Neural progenitor cell (in vitro differentiated cells): ENCODE results near the gene EFCC1. TPM values are rescaled to one million over a fixed set of nuclear protein-coding genes. Genes with fewer than 3 reads are reported as not detected.

Experiments
- DNase-seq: peaks from one replicate; pipeline ENCODE4 v3.0.0-alpha.2; 2016; ENCODE audit warnings: low spot score
- H2AFZ ChIP-seq: fragments of 200-600 bp; sonication (generic); replicated peaks from 2 replicates; pipeline ENCODE4 v1.6.1; 2016; ENCODE audit warnings: antibody characterized with exemption
- H3F3A ChIP-seq: fragments of 200-600 bp; sonication (generic); 2 replicates; pipeline ENCODE4 v1.6.1; 2016; ENCODE audit warnings: antibody characterized with exemption, low read depth
- H3K27ac ChIP-seq: fragments of 200-600 bp; sonication (generic); 2 replicates; pipeline ENCODE4 v1.5.1; 2016; ENCODE audit warnings: mild to moderate bottlenecking
- H3K27me3 ChIP-seq: fragments of 200-600 bp; sonication (generic); 2 replicates; pipeline ENCODE4 v1.6.1; 2016; ENCODE audit warnings: mild to moderate bottlenecking, moderate library complexity
- H3K36me3 ChIP-seq: fragments of 200-600 bp; sonication (generic); 2 replicates; pipeline ENCODE4 v1.5.1; 2016
- H3K4me1 ChIP-seq: fragments of 200-600 bp; sonication (generic); 2 replicates; pipeline ENCODE4 v1.6.1; 2016; ENCODE audit warnings: mixed run types
- H3K4me2 ChIP-seq: fragments of 200-600 bp; sonication (generic); 2 replicates; pipeline ENCODE4 v1.6.1; 2016
- H3K4me3 ChIP-seq: fragments of 200-600 bp; sonication (generic); 2 replicates; pipeline ENCODE4 v1.5.1; 2016
- H3K79me2 ChIP-seq: fragments of 200-600 bp; sonication (generic); 2 replicates; pipeline ENCODE4 v1.6.1; 2016; ENCODE audit warnings: low read depth
- H3K9ac ChIP-seq: fragments of 200-600 bp; sonication (generic); 2 replicates; pipeline ENCODE4 v1.6.1; 2016
- H3K9me3 ChIP-seq: fragments of 200-600 bp; sonication (generic); 2 replicates; pipeline ENCODE4 v1.5.1; 2016; ENCODE audit warnings: low read depth
- H4K20me1 ChIP-seq: fragments of 200-600 bp; sonication (generic); 2 replicates; pipeline ENCODE4 v1.6.1; 2016; ENCODE audit warnings: low read depth
- H3K27ac Mint-ChIP-seq: 3 replicates; pipeline ENCODE4 v1.8.0; 2021; ENCODE audit warnings: mixed read lengths
- H3K27me3 Mint-ChIP-seq: 2 replicates; pipeline ENCODE4 v1.8.0; 2022; ENCODE audit warnings: low read depth, mild to moderate bottlenecking, inconsistent platforms, moderate library complexity, mixed read lengths; ENCODE audit not compliant: insufficient read depth
- H3K36me3 Mint-ChIP-seq: 3 replicates; pipeline ENCODE4 v1.8.0; 2021; ENCODE audit warnings: mixed read lengths
- H3K4me1 Mint-ChIP-seq: 3 replicates; pipeline ENCODE4 v1.8.0; 2021; ENCODE audit warnings: mixed read lengths
- H3K4me3 Mint-ChIP-seq: 3 replicates; pipeline ENCODE4 v1.8.0; 2021; ENCODE audit warnings: mild to moderate bottlenecking, moderate library complexity, mixed read lengths
- H3K9me3 Mint-ChIP-seq: 3 replicates; pipeline ENCODE4 v1.8.0; 2020; ENCODE audit warnings: mixed read lengths
- CTCF ChIP-seq: fragments of 200-600 bp; sonication (generic); IDR thresholded peaks from 2 replicates; pipeline ENCODE4 v1.5.1; 2017; ENCODE audit warnings: antibody characterized with exemption, mild to moderate bottlenecking
- EZH2 ChIP-seq: fragments of 200-600 bp; sonication (generic); IDR thresholded peaks from 2 replicates; pipeline ENCODE4 v1.6.1; 2017; ENCODE audit warnings: antibody characterized with exemption, mild to moderate bottlenecking, moderate library complexity
- EZH2phosphoT487 ChIP-seq: fragments of 200-600 bp; sonication (generic); IDR thresholded peaks from 2 replicates; pipeline ENCODE4 v1.6.1; 2017; ENCODE audit warnings: antibody characterized with exemption
- total RNA-seq: library from RNA; depleted of rRNA; stranded (reverse); fragments of >200 nt; gene quantifications from 2 replicates; pipeline ENCODE4 v1.2.3, GENCODE V29; 2015; ENCODE audit warnings: low replicate concordance

Gene EFCC1
- total RNA-seq, 1 donor from 2014 or later, result 1.1 TPM

- peaks cover 30% of the 10 kb centered on the region for H3K4me1 Mint-ChIP-seq
These were observed 13.6 kb upstream of the EFCC1 start for GRCh38 chr3:128987302-128988100.

GRCh38 chr3:128988286-128988685, 12.8 kb upstream of the EFCC1 start:
- Histone ChIP-seq H3K9me3 (no peaks in the 10 kb centered on the region), H3K27ac (no peak overlapping the region), H2AFZ (no peak overlapping the region), H3K27me3 (peaks cover 13% of the 10 kb centered on the region), H3K4me1 (peaks cover 17% of the 10 kb centered on the region), H3K4me2 (no peak overlapping the region), H3K9ac (no peak overlapping the region), H3F3A (peaks cover 11% of the 10 kb centered on the region), H3K79me2 (no peaks in the 10 kb centered on the region), H4K20me1 (no peaks in the 10 kb centered on the region), H3K36me3 (no peaks in the 10 kb centered on the region), H3K4me3 (no peak overlapping the region)
- Mint-ChIP-seq H3K27ac (no peak overlapping the region), H3K4me1 (peaks cover 34% of the 10 kb centered on the region), H3K36me3 (peaks cover 11% of the 10 kb centered on the region), H3K9me3 (no peaks in the 10 kb centered on the region), H3K27me3 (peaks cover 3% of the 10 kb centered on the region), H3K4me3 (no peak overlapping the region)
- TF ChIP-seq EZH2phosphoT487 (no peak), CTCF (no peak), EZH2 (no peak)
- no peak for DNase-seq

More at GRCh38 chr3:128987302-128988100, 13.6 kb upstream of the EFCC1 start:
- Histone ChIP-seq H3F3A (peaks cover 12% of the 10 kb centered on the region), H3K4me1 (peaks cover 11% of the 10 kb centered on the region), H4K20me1 (no peaks in the 10 kb centered on the region), H3K4me2 (no peak overlapping the region), H3K4me3 (no peak overlapping the region), H3K79me2 (no peaks in the 10 kb centered on the region), H3K36me3 (no peaks in the 10 kb centered on the region), H2AFZ (no peak overlapping the region), H3K27ac (no peak overlapping the region), H3K9ac (no peak overlapping the region), H3K9me3 (no peaks in the 10 kb centered on the region), H3K27me3 (peaks cover 5% of the 10 kb centered on the region)
- no peak overlapping the region for H3K4me3 Mint-ChIP-seq
- peaks cover 13% of the 10 kb centered on the region for H3K36me3 Mint-ChIP-seq
- H3K27ac Mint-ChIP-seq, result no peak overlapping the region
- H3K27me3 Mint-ChIP-seq, result no peaks in the 10 kb centered on the region
- no peak for DNase-seq
- TF ChIP-seq EZH2phosphoT487, result no peak
- no peak for TF ChIP-seq CTCF
- TF ChIP-seq EZH2, result no peak
- no peaks in the 10 kb centered on the region for H3K9me3 Mint-ChIP-seq

- Histone ChIP-seq H3K27ac (no peak overlapping the region), H3K4me1 (peaks cover 26% of the 10 kb centered on the region), H3K4me3 (no peak overlapping the region), H3K27me3 (peaks cover 17% of the 10 kb centered on the region), H3F3A (peaks cover 4% of the 10 kb centered on the region), H3K9me3 (no peaks in the 10 kb centered on the region), H2AFZ (no peak overlapping the region), H3K9ac (no peak overlapping the region), H3K79me2 (no peaks in the 10 kb centered on the region), H3K36me3 (no peaks in the 10 kb centered on the region), H4K20me1 (no peaks in the 10 kb centered on the region), H3K4me2 (no peak overlapping the region)
- Mint-ChIP-seq H3K4me3 (peak overlapping the region; percentile 31), H3K36me3 (peaks cover 10% of the 10 kb centered on the region), H3K27me3 (peaks cover 4% of the 10 kb centered on the region), H3K9me3 (no peaks in the 10 kb centered on the region), H3K27ac (no peak overlapping the region), H3K4me1 (peaks cover 42% of the 10 kb centered on the region)
- no peak for DNase-seq
- TF ChIP-seq EZH2 (no peak), CTCF (no peak), EZH2phosphoT487 (no peak)
These were observed 9.7 kb upstream of the EFCC1 start for GRCh38 chr3:128991355-128991895.
